Fibroblast of skin of scalp (primary cell): ENCODE results near the gene CCDC92B. TPM values are rescaled to one million over a fixed set of nuclear protein-coding genes. Genes with fewer than 3 reads are reported as not detected.
"Not testable (repeated sequence)": the region's sequence is repeated elsewhere in the genome, so short reads cannot be mapped to it uniquely, and the experiment has no call there.

ENCODE experiments used
- DNase-seq: peaks from one replicate; pipeline ENCODE4 v3.0.0-alpha.2; 2013
- polyA plus RNA-seq, 2 experiments: library from polyadenylated mRNA; unstranded; fragments of 120-200 nt; gene quantifications; one replicate each; pipeline ENCODE4 v1.2.1, GENCODE V29; 2013; ENCODE audit not compliant: insufficient read length in 2 of 2

Gene CCDC92B
- polyA plus RNA-seq (2013, experiment 1 of 2; ENCODE audit: insufficient read length) = not detected
- polyA plus RNA-seq (2013, experiment 2 of 2; ENCODE audit: insufficient read length) = 0.07 TPM

GRCh38 chr17:2749058-2749783 lies at the start of gene CCDC92B:
CCDC92B (minus strand) TSS chr17:2749652; CDS start chr17:2735145, 14,507 bp downstream.
- no peak for DNase-seq

- no peak for DNase-seq
Observed at GRCh38 chr17:2798678-2799077, 49.2 kb upstream of the CCDC92B start.

DNA sequence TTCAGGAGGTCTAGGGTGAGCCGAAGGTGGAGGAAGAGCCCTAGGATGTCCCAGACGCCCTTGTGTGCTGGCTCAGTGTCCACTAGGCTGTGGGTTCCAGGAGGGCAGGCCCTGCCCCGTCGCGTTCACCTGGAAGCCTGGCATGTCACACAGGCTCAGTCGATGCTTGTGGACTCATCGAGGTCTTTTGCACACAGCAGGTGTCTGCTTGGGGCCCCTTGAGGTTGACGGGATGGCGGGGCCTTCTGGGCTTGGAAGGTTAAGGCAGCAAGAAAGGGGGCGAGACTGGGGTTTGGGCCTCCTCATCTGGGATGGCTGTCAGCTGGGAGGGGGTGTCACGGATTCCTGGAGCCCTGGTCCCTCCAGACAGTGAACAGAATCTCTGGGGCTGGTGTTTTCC lies 48.7 kb upstream of the CCDC92B start:
- DNase-seq = no peak

- DNase-seq = no peak
Observed at GRCh38 chr17:2797637-2798036, 48.2 kb upstream of the CCDC92B start.

GRCh38 chr17:2797226-2797625 lies 47.8 kb upstream of the CCDC92B start:
- DNase-seq = no peak

GRCh38 chr17:2796164-2797125 lies 47.0 kb upstream of the CCDC92B start, which contains the start of gene RAP1GAP2:
RAP1GAP2 (plus strand) TSS chr17:2796438; CDS start chr17:2796528, 90 bp downstream.
- DNase-seq = no peak

DNA sequence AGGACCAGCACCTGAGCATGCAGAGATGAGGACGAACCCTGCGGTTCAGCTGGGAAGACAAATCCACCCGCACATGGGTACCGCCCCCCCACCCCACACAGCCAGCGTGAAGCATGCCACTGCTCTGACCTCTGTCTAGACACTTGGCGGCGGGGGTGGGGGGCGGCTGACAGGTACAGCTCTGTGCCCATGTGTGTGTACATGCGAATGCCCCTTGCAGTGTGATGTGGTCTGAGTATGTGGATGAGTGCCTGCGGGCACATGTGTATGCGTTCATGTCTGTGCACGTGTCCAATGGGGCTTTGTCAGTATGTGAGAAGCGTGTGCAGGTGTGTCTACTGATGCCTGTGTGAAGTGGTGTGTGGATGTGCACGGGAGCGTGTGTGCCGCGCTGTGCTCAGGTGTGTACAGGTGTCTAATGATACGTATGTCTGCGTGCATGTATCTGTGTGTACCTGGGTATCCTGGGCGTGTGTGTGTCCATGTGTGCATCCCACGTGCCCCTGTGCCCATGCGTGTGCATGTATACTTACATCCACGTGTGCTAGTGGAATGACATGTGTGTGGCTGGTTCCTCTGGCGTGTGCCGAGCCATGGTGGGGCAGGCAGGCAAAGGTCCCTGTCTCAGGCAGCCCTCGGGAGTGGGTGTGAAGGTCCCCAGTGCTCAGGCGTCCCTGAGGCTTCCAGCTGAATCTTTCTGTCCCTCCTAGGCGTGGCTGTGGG lies 46.1 kb upstream of the CCDC92B start:
- no peak for DNase-seq

GRCh38 chr17:2794111-2794803 lies 44.8 kb upstream of the CCDC92B start:
- no peak for DNase-seq

DNA sequence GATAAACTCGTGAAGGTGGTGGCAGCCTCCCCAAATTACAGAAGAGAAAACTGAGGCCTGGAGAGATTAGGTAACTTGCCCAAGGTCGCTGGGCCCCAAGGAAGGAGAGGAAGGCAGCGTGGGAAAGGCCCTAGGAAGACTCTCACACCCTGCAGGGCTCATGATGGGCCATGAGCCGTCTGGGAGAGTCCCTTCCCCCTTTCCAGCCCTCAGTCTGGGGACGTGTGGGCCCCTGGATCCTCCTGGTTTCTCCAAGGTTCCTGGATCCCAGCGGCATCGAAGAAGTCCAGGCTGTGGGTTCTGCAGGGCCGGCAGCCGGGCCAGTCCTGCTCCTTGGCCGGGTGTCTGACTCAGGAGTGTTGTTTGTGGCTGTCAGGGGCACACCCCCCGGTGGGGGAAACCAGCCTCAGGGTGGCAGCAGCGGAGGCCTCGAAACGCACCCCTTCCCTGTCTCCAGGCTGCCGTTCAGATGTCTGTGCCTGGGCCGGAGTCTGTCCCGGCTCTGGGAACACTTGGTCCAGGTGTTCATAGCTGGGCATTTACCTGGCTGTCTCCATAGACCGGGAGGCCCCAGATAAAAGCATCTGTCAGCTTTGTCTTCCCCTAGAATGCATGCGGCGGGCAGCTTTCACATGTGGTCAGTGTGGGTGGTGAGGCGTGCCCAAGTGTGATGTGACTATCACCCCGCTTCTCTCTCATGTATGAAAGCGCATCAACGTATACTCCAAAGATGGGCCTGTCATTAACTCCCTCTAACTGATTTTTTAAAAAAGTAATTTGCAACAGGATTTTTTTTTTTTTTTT lies 43.1 kb upstream of the CCDC92B start:
- DNase-seq = no peak

DNA sequence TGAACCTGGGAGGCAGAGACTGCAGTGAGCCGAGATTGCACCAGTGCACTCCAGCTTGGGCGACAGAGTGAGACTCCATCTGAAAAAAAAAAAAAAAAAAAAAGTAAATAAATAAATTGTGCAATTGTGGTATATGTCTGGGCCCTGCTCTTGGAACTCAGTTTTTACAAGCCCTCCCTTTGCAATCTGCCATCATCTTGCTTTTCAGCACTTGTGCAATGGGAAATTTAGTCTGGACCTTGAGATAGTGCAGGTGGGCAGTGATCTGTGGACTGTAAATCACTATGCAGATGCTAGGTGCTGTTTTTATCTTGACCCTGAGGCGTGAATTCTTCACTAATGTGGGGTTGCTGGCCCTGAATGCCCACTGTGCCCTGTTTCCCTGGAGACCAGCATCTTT lies 40.2 kb upstream of the CCDC92B start:
- no peak for DNase-seq

- DNase-seq = peak; percentile 74
Observed at GRCh38 chr17:2786176-2786881, 36.9 kb upstream of the CCDC92B start.

DNA sequence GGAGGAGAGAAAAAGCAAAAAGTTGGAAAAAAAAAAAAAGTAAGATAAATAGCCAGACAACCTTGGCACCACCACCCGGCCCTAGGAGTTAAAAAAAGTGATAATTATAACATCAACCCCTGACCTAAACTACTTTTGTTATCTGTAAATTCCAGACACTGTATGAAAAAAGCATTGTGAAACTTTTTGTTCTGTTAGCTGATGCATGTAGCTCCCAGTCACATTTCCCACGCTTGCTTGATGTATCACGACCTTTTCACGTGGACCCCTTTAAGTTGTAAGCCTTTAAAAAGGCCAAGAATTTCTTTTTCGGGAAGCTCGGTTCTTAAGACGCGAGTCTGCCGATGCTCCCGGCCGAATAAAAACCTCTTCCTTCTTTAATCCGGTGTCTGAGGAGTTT lies 35.9 kb upstream of the CCDC92B start:
- not testable (repeated sequence) for DNase-seq

GRCh38 chr17:2784864-2785263 lies 35.4 kb upstream of the CCDC92B start:
- no peak for DNase-seq

- no peak for DNase-seq
Observed at GRCh38 chr17:2783310-2784030, 34.0 kb upstream of the CCDC92B start.

DNA sequence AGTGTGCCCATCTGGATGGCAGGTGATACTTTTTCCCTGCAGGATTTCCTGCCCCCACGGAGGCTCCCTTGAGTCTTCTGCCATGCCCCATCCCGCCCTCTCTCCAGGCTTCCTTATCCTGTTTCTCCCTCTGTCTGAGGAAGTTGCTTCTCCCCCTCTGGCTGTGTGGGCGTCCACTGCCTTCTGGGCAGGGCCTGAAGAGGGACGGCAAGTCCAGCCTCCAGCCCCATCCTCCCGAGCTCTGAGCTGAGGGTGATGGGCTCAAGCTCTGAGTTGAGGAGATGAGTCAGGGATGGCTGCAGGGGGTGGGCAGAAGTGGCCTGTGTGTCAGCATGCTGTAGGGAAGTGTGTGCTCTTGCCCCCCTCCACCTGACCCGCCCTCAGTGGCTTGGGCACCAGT lies 32.6 kb upstream of the CCDC92B start:
- DNase-seq = peak; percentile 27

DNA sequence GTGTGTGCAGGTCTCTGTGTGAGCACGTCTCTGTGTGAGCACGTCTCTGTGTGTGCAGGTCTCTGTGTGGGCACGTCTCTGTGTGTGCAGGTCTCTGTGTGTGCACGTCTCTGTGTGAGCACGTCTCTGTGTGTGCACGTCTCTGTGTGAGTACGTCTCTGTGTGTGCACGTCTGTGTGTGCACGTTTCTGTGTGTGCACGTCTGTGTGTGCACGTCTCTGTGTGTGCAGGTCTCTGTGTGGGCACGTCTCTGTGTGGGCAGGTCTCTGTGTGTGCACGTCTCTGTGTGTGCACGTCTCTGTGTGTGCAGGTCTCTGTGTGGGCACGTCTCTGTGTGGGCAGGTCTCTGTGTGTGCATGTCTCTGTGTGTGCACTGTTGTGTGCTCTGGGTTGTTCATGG lies 32.1 kb upstream of the CCDC92B start:
- DNase-seq = not testable (repeated sequence)

DNA sequence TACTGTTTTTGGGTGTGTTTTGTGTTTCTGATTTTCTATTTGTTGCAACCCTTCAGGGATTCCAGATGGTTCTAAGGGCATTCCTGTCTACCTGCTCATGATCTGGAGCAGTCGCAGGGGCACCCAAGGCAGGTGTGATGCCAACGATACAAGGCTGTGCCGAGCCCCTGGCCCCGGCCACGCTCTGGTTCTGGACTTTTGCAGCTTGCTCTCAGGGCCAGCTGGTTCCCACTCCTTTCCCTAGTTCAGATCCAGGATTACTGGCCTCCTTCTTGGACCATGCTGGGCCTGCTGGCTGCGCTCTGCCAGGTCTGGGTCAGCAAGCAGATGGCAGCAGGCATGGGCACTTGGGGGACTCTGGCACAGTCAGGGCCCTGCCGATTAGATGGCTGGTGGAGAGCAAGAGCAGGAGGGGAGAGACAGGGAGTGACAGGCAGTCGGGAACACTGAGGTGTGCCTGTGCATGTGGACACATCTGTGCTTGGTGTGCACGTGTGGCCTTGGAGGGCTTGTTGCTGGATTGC lies 31.5 kb upstream of the CCDC92B start:
- DNase-seq = no peak

DNA sequence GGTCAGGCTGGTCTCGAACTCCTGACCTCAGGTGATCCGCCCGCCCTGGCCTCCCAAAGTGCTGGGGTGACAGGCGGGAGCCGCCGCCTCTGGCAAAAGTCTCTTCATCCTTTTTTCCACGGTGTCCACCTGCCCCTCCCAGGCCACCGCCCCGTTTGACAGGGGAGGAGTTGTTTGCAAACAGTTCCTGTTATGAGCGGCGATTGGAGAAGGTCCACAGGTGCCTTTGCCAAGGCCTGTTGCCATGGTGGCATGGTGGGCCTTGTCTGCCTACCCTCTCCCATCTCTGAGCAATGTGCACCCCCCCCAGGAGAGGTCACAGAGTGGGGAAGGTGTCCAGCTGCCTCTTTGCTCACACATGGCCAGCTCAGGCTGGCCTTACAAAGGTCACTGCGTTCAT lies 30.8 kb upstream of the CCDC92B start:
- no peak for DNase-seq

DNA sequence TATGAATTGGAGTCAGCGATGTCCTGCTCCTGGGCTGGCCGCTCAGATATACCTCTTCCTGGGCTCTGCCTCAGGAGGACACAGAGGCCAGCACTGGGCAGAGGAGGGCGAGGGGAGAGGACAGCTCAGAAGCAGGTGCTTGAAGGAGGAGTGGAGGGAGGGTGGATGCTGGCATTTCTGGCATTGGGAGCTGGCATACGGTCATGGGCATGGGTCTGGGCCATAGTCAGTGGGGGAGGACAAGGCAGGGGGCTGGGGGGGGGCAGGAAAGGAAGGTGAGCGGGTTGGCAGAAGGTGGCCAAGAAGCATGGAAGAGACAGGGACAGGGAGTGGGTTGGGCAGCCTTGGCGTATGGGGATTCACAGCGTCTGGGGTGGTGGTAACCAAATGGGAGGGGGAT lies 30.1 kb upstream of the CCDC92B start:
- no peak for DNase-seq

- no peak for DNase-seq
Observed at GRCh38 chr17:2778489-2778888, 29.0 kb upstream of the CCDC92B start.
